GM23248 (cell line): ENCODE measurements around the gene TAGLN2. TPM values are rescaled to one million over a fixed set of nuclear protein-coding genes. Genes with fewer than 3 reads are reported as not detected.

ENCODE experiments used
- DNase-seq: peaks from one replicate; pipeline ENCODE4 v3.0.0-alpha.2; 2015
- H2AFZ ChIP-seq: fragments of 200-600 bp; sonication (generic); 2 replicates; pipeline ENCODE4 v1.6.1; 2016; ENCODE audit warnings: antibody characterized with exemption
- H3F3A ChIP-seq: fragments of 200-600 bp; sonication (generic); 2 replicates; pipeline ENCODE4 v1.6.1; 2016; ENCODE audit warnings: mild to moderate bottlenecking, antibody characterized with exemption, mixed run types; ENCODE audit not compliant: insufficient read depth
- H3K27ac ChIP-seq: fragments of 200-600 bp; sonication (generic); 2 replicates; pipeline ENCODE4 v1.5.1; 2016; ENCODE audit warnings: mild to moderate bottlenecking
- H3K27me3 ChIP-seq: fragments of 200-600 bp; sonication (generic); replicated peaks from 2 replicates; pipeline ENCODE4 v1.6.1; 2016; ENCODE audit warnings: mild to moderate bottlenecking; ENCODE audit not compliant: insufficient read depth
- H3K36me3 ChIP-seq: fragments of 200-600 bp; sonication (generic); 2 replicates; pipeline ENCODE4 v1.6.1; 2016; ENCODE audit warnings: low read depth, mild to moderate bottlenecking
- H3K4me1 ChIP-seq: fragments of 200-600 bp; sonication (generic); 2 replicates; pipeline ENCODE4 v1.6.1; 2016; ENCODE audit warnings: mild to moderate bottlenecking; ENCODE audit not compliant: insufficient read depth
- H3K4me2 ChIP-seq: fragments of 200-600 bp; sonication (generic); one replicate; pipeline ENCODE4 v1.6.1; 2016; ENCODE audit warnings: mild to moderate bottlenecking; ENCODE audit not compliant: unreplicated experiment
- H3K4me3 ChIP-seq: fragments of 200-600 bp; sonication (generic); 2 replicates; pipeline ENCODE4 v1.5.1; 2016; ENCODE audit warnings: mild to moderate bottlenecking
- H3K79me2 ChIP-seq: fragments of 200-600 bp; sonication (generic); 2 replicates; pipeline ENCODE4 v1.6.1; 2016; ENCODE audit warnings: mild to moderate bottlenecking; ENCODE audit not compliant: insufficient read depth
- H3K9ac ChIP-seq: fragments of 200-600 bp; sonication (generic); 2 replicates; pipeline ENCODE4 v1.6.1; 2016; ENCODE audit warnings: mild to moderate bottlenecking
- H3K9me2 ChIP-seq: fragments of 200-600 bp; sonication (generic); 2 replicates; pipeline ENCODE4 v1.6.1; 2016; ENCODE audit warnings: mixed run types, mild to moderate bottlenecking, moderate library complexity; ENCODE audit not compliant: insufficient read depth
- H3K9me3 ChIP-seq: fragments of 200-600 bp; sonication (generic); one replicate; pipeline ENCODE4 v1.6.1; 2017; ENCODE audit warnings: low read depth
- H4K20me1 ChIP-seq: fragments of 200-600 bp; sonication (generic); 2 replicates; pipeline ENCODE4 v1.6.0; 2016; ENCODE audit not compliant: insufficient read depth
- EZH2 ChIP-seq: fragments of 200-600 bp; sonication (generic); IDR thresholded peaks from 2 replicates; pipeline ENCODE4 v1.6.1; 2018; ENCODE audit warnings: antibody characterized with exemption, mild to moderate bottlenecking; ENCODE audit not compliant: insufficient read depth, poor library complexity, severe bottlenecking
- EZH2phosphoT487 ChIP-seq: fragments of 200-600 bp; sonication (generic); IDR thresholded peaks from 2 replicates; pipeline ENCODE4 v1.6.1; 2018; ENCODE audit warnings: antibody characterized with exemption, moderate library complexity, mild to moderate bottlenecking, low read depth; ENCODE audit not compliant: insufficient read depth
- WGBS, 2 experiments: methylation state at CpG; one replicate each; pipeline ENCODE4 v1.1.6; 2015 to 2017; ENCODE audit warnings: low lambda C conversion rate in 2 of 2, low coverage in 1 of 2; ENCODE audit errors: missing lambda C conversion rate in 2 of 2; 5-methylcytosine and 5-hydroxymethylcytosine counted together
- in situ Hi-C: fragments of 300-500 bp; cut with MboI; formaldehyde crosslinking; loops from 2 replicates; pipeline ENCODE4 v1.15.0; 2020
- polyA plus RNA-seq: library from polyadenylated mRNA; unstranded; fragments of >200 nt; fragmentation: Nextera tagmentation; extraction: Ambion mirVana; gene quantifications from 2 replicates; pipeline ENCODE4 v1.2.1, GENCODE V29; 2016
- total RNA-seq: library from RNA; depleted of rRNA; stranded (reverse); fragments of >200 nt; shearing (Covaris generic); gene quantifications from 2 replicates; pipeline ENCODE4 v1.2.3, GENCODE V29; 2014

TAGLN2 gene
- total and polyA plus RNA-seq, 2 experiments from 2014 or later, result 400 to 692 TPM

DNA sequence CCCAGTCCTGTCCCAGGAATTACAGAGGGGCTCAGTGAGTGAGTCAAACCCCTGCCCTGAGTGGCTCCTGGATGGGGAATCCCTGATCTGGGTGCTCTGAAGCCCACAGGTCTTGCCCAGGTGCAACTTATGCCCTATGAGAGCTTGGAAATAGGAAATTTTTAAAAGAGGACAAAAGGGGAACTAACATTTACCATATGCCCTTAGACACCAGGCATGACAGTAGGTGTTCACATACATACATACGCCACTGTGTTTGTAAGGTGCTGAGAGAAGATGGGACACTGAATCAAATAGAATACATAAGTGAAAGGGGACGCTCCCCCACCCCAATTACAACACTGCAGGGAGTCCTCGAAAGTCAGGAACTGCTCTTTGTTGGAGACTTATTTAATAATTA lies 26.8 kb downstream of the TAGLN2 start:
- DNase-seq, result no peak
- no peak for TF ChIP-seq EZH2phosphoT487
- TF ChIP-seq EZH2, result no peak

GRCh38 chr1:159897962-159898361 lies 27.3 kb downstream of the TAGLN2 start:
- Histone ChIP-seq H3K79me2 (no peaks in the 10 kb centered on the region), H4K20me1 (no peaks in the 10 kb centered on the region), H3K4me3 (no peak overlapping the region), H3K27ac (no peak overlapping the region), H2AFZ (no peak overlapping the region), H3K36me3 (no peaks in the 10 kb centered on the region), H3K9ac (no peak overlapping the region), H3K4me2 (no peak overlapping the region), H3K9me2 (no peaks in the 10 kb centered on the region), H3K27me3 (no peaks in the 10 kb centered on the region), H3K4me1 (no peaks in the 10 kb centered on the region), H3F3A (no peaks in the 10 kb centered on the region), H3K9me3 (no peaks in the 10 kb centered on the region)
- in situ Hi-C loops, result loop anchor here (10.0 kb wide), 1 partner anchor 733 kb away; no protein-coding TSS in a partner anchor
- no peak for DNase-seq
- TF ChIP-seq EZH2 (no peak), EZH2phosphoT487 (no peak)
- 80 to 87% methylated on average over 3 of the region's 3 CpGs for WGBS, 2 experiments

More for the DNA sequence above, 26.8 kb downstream of the TAGLN2 start:
- WGBS, 2 experiments, result 83 to 92% methylated on average over 3 of the region's 3 CpGs
- Histone ChIP-seq H3K9me2 (no peaks in the 10 kb centered on the region), H3K4me3 (no peak overlapping the region), H3K27me3 (no peaks in the 10 kb centered on the region), H3K4me2 (no peak overlapping the region), H3F3A (no peaks in the 10 kb centered on the region), H3K79me2 (no peaks in the 10 kb centered on the region), H3K9me3 (no peaks in the 10 kb centered on the region), H4K20me1 (no peaks in the 10 kb centered on the region), H2AFZ (no peak overlapping the region), H3K9ac (no peak overlapping the region), H3K36me3 (no peaks in the 10 kb centered on the region), H3K4me1 (no peaks in the 10 kb centered on the region), H3K27ac (no peak overlapping the region)
- in situ Hi-C loops, result loop anchor here (10.0 kb wide), 1 partner anchor 734 kb away; no protein-coding TSS in a partner anchor

DNA sequence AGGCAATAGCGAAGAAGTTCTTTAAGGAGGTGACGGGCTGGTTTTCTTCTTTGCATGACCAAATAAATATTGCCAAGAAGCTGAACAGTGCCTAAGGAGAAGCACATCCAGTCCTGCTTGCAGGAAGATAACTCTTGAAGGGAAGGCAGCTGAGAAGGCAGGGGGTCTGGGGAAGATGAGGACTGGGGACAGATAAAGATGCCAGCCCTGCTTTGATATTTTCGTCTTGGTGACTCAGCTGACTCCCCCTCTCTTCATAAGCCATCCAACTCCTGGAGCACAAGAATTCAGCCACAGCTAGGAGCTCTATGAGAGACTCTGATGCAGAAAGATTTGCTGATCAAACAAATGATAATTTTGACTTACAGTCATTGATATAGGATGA lies 28.8 kb downstream of the TAGLN2 start:
- in situ Hi-C loops, result loop anchor here (10.0 kb wide), 1 partner anchor 732 kb away; no protein-coding TSS in a partner anchor
- Histone ChIP-seq H3K27me3 (no peaks in the 10 kb centered on the region), H3K36me3 (no peaks in the 10 kb centered on the region), H3K4me3 (no peak overlapping the region), H3K9ac (no peak overlapping the region), H3K4me1 (no peaks in the 10 kb centered on the region), H3K9me3 (no peaks in the 10 kb centered on the region), H3K79me2 (no peaks in the 10 kb centered on the region), H3K4me2 (no peak overlapping the region), H3F3A (no peaks in the 10 kb centered on the region), H3K27ac (no peak overlapping the region), H2AFZ (no peak overlapping the region), H3K9me2 (no peaks in the 10 kb centered on the region), H4K20me1 (no peaks in the 10 kb centered on the region)
- 82 to 85% methylated on average over 3 of the region's 3 CpGs for WGBS, 2 experiments
- no peak for TF ChIP-seq EZH2phosphoT487
- TF ChIP-seq EZH2, result no peak
- DNase-seq, result no peak

DNA sequence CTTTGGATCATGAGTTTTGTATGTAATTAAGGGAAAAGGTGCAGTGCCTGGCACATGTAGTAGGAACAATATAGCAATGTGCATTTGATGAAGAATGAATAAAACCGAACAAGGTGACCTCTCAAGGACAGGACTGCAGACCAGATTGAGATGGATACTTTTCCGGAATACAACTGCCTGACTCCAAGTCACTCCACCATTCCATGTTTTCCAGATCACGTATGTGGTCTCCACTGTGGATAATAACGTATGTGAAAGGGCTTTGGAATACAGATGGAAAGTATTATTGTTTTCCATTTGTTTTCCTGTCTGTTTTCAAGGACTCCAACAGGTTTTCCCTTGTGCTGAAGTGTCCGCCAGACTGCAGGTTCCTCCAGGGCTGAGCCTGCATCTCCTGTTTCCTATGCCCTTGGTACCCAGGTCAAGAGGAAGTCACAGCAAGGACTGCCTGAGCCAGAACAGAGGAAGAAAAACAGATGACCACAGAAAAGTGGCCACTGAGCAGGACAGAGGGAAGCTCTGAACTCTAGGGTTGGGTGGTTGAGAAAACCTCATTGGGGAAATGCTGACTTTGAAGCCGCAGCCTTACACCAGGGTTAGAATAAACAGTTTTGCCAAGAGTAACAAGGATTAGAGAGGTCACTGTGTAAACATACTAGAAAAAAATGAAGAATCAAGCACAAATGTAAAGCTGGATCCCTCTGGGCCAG lies 29.3 kb downstream of the TAGLN2 start:
- no peaks in the 10 kb centered on the region for H3K27me3 ChIP-seq
- H3K79me2 ChIP-seq, result no peaks in the 10 kb centered on the region
- no peaks in the 10 kb centered on the region for H3K9me3 ChIP-seq
- no peak for DNase-seq
- 74 to 82% methylated on average over 6 of the region's 6 CpGs for WGBS, 2 experiments
- no peak overlapping the region for H3K4me3 ChIP-seq
- peaks cover 4% of the 10 kb centered on the region; the same call in 1 of the 2 replicates for H3F3A ChIP-seq
- no peaks in the 10 kb centered on the region for H3K9me2 ChIP-seq
- H3K27ac ChIP-seq, result no peak overlapping the region
- TF ChIP-seq EZH2phosphoT487 (no peak), EZH2 (no peak)
- no peaks in the 10 kb centered on the region for H3K36me3 ChIP-seq
- no peak overlapping the region for H2AFZ ChIP-seq
- H4K20me1 ChIP-seq, result no peaks in the 10 kb centered on the region
- in situ Hi-C loops, result loop anchor here (10.0 kb wide), 1 partner anchor 731 kb away; no protein-coding TSS in a partner anchor
- no peak overlapping the region for H3K9ac ChIP-seq
- H3K4me1 ChIP-seq, result peaks cover 5% of the 10 kb centered on the region; the same call in 1 of the 2 replicates
- H3K4me2 ChIP-seq, result no peak overlapping the region
